GM12878 (cell line): Measurements from ENCODE around the gene DOCK9. TPM values are rescaled to one million over a fixed set of nuclear protein-coding genes. Genes with fewer than 3 reads are reported as not detected.

Experiments
- ATAC-seq: fragments of 200-7000 bp; cut with Tn5 transposase; 3 replicates; pipeline ENCODE4 v1.9.1; 2020; ENCODE audit warnings: mild to moderate bottlenecking, moderate library complexity
- BruUV-seq: library from RNA; stranded (reverse); fragments of 400-500 nt; replicated peaks from 2 replicates; lab custom pipeline; 2021; lab: Mats Ljungman, UMichigan
- CTCF ChIA-PET: fragments of 300-600 bp; sonication (Branson Sonifier 250); formaldehyde crosslinking; extraction: SDS; loops from one replicate; lab custom pipeline; 2021; ENCODE audit warnings: inconsistent platforms; lab: Yijun Ruan, JAX
- POLR2A ChIA-PET: fragments of 350-600 bp; formaldehyde crosslinking; extraction: SDS; loops from one replicate; lab custom pipeline; 2021; ENCODE audit warnings: inconsistent platforms; lab: Charles Lee
- RAD21 ChIA-PET: fragments of 300-600 bp; sonication (Branson Sonifier 250); formaldehyde crosslinking; loops from one replicate; lab custom pipeline; 2023; ENCODE audit warnings: antibody characterized with exemption; ENCODE audit not compliant: unreplicated experiment; lab: Charles Lee
- SMC1A ChIA-PET: fragments of 300-600 bp; sonication (Branson Sonifier 250); formaldehyde crosslinking; loops from one replicate; lab custom pipeline; 2023; ENCODE audit not compliant: unreplicated experiment, uncharacterized antibody; lab: Charles Lee
- DNase-seq: peaks from one replicate; pipeline ENCODE4 v3.0.0-alpha.2; 2011; ENCODE audit warnings: low read depth, low spot score
- FAIRE-seq: peaks from 3 replicates; lab custom pipeline; 2011; peaks lifted over from hg19 to GRCh38; lab: Jason Lieb, UNC
- H2AFZ ChIP-seq: 2 replicates; pipeline ENCODE4 v1.6.0; 2011; ENCODE audit warnings: low read depth, low read length, control low read depth; ENCODE audit not compliant: control insufficient read depth
- H3K27ac ChIP-seq: 2 replicates; pipeline ENCODE4 v1.5.1; 2011; ENCODE audit warnings: control low read depth; ENCODE audit not compliant: control insufficient read depth, insufficient read depth
- H3K27me3 ChIP-seq, 2 experiments: replicated peaks in 1 of 2; 2 replicates each; pipeline versions ENCODE4 v1.6.0 to v1.6.1; 2011; ENCODE audit warnings: low read length in 1 of 2; ENCODE audit not compliant: control insufficient read depth in 2 of 2, insufficient read depth in 2 of 2
- H3K36me3 ChIP-seq, 2 experiments: 2 replicates each; pipeline ENCODE4 v1.5.1; 2011; ENCODE audit warnings: low read length in 1 of 2; ENCODE audit not compliant: control insufficient read depth in 2 of 2, insufficient read depth in 2 of 2
- H3K4me1 ChIP-seq: 2 replicates; pipeline ENCODE4 v1.6.1; 2011; ENCODE audit warnings: mild to moderate bottlenecking, low read length, moderate library complexity, mixed read lengths; ENCODE audit not compliant: control insufficient read depth, insufficient read depth
- H3K4me2 ChIP-seq: 2 replicates; pipeline ENCODE4 v1.6.0; 2011; ENCODE audit warnings: control low read depth; ENCODE audit not compliant: control insufficient read depth, insufficient read depth
- H3K4me3 ChIP-seq: fragments of 200-600 bp; sonication (generic); 2 replicates; pipeline ENCODE4 v1.5.1; 2016
- H3K79me2 ChIP-seq: 2 replicates; pipeline ENCODE4 v1.6.0; 2011; ENCODE audit warnings: low read length; ENCODE audit not compliant: control insufficient read depth, insufficient read depth
- H3K9ac ChIP-seq: 2 replicates; pipeline ENCODE4 v1.8.0; 2011; ENCODE audit warnings: low read length, control low read depth, mixed read lengths; ENCODE audit not compliant: control insufficient read depth, insufficient read depth
- H3K9me3 ChIP-seq: replicated peaks from 3 replicates; pipeline ENCODE4 v1.5.1; 2011; ENCODE audit warnings: mild to moderate bottlenecking, low read length; ENCODE audit not compliant: control insufficient read depth, insufficient read depth
- H4K20me1 ChIP-seq: 2 replicates; pipeline ENCODE4 v1.6.0; 2011; ENCODE audit not compliant: control insufficient read depth, insufficient read depth
- CHD2 ChIP-seq: IDR thresholded peaks from 2 replicates; pipeline ENCODE4 v1.6.1; 2011; ENCODE audit warnings: low read depth, low read length, improper control_type of control experiment, borderline replicate concordance
- EED ChIP-seq: sonication (generic); IDR thresholded peaks from 2 replicates; pipeline ENCODE4 v1.6.1; 2016; ENCODE audit warnings: antibody characterized with exemption, low read depth
- FOS ChIP-seq: IDR thresholded peaks from 3 replicates; pipeline ENCODE4 v1.6.1; 2011; ENCODE audit warnings: borderline replicate concordance; ENCODE audit not compliant: insufficient read length; ENCODE audit errors: extremely low read depth
- FOXK2 ChIP-seq: fragments of 450-650 bp; IDR thresholded peaks from 2 replicates; pipeline ENCODE4 v1.6.1; 2017; ENCODE audit warnings: mild to moderate bottlenecking, moderate library complexity
- HDGF ChIP-seq: fragments of 450-650 bp; IDR thresholded peaks from 2 replicates; pipeline ENCODE4 v1.6.1; 2016; ENCODE audit warnings: antibody characterized with exemption
- MTA2 ChIP-seq: fragments of 450-650 bp; IDR thresholded peaks from 2 replicates; pipeline ENCODE4 v1.6.1; 2016; ENCODE audit warnings: low read depth, mild to moderate bottlenecking, moderate library complexity
- MYC ChIP-seq: IDR thresholded peaks from 2 replicates; pipeline ENCODE4 v1.6.1; 2011; ENCODE audit warnings: mild to moderate bottlenecking, low read length, moderate library complexity, inconsistent platforms; ENCODE audit not compliant: insufficient read depth, insufficient replicate concordance, insufficient read length, severe bottlenecking
- NFYB ChIP-seq: IDR thresholded peaks from 2 replicates; pipeline ENCODE4 v1.6.1; 2011; ENCODE audit warnings: low read depth, mild to moderate bottlenecking, low read length, improper control_type of control experiment, moderate library complexity; ENCODE audit not compliant: insufficient read depth
- RAD51 ChIP-seq: fragments of 450-650 bp; IDR thresholded peaks from 2 replicates; pipeline ENCODE4 v1.6.1; 2016; ENCODE audit warnings: moderate library complexity, mild to moderate bottlenecking, inconsistent platforms
- RBBP5 ChIP-seq: fragments of 200-600 bp; sonication (generic); conservative IDR thresholded peaks from 2 replicates; pipeline ENCODE4 v1.6.1; 2016
- RFX5 ChIP-seq: IDR thresholded peaks from 2 replicates; pipeline ENCODE4 v1.6.1; 2011; ENCODE audit warnings: low read depth, low read length, improper control_type of control experiment
- RUNX3 ChIP-seq: IDR thresholded peaks from 2 replicates; pipeline ENCODE4 v1.6.1; 2012; ENCODE audit warnings: low read length, inconsistent platforms
- SP1 ChIP-seq: IDR thresholded peaks from one replicate; pipeline ENCODE4 v1.6.1; 2011; ENCODE audit warnings: low read depth, low read length
- SUPT20H ChIP-seq: IDR thresholded peaks from 2 replicates; pipeline ENCODE4 v1.6.1; 2011; ENCODE audit warnings: low read depth, mild to moderate bottlenecking, low read length, moderate library complexity, borderline replicate concordance; ENCODE audit not compliant: control insufficient read depth
- YBX1 ChIP-seq: fragments of 450-650 bp; IDR thresholded peaks from 2 replicates; pipeline ENCODE4 v1.6.1; 2016; ENCODE audit warnings: antibody characterized with exemption
- WGBS: methylation state at CpG from one replicate; pipeline ENCODE4 v1.1.6; 2016; ENCODE audit warnings: low lambda C conversion rate; ENCODE audit not compliant: insufficient replicate concordance, insufficient coverage; ENCODE audit errors: missing lambda C conversion rate; 5-methylcytosine and 5-hydroxymethylcytosine counted together
- in situ Hi-C: fragments of 300-500 bp; cut with MboI; formaldehyde crosslinking; loops from 9 replicates; pipeline ENCODE4 v1.14.3; 2018; ENCODE audit warnings: mixed read lengths
- intact Hi-C: fragments of 100-400 bp; cut with micrococcal nuclease; formaldehyde crosslinking; loops from one replicate; pipeline ENCODE4 v1.14.2; 2022; ENCODE audit not compliant: unreplicated experiment
- polyA plus RNA-seq, 11 experiments: library from polyadenylated mRNA; depleted of rRNA in 4 of 11; unstranded in 6 of 11; stranded (reverse) in 5 of 11; fragments of >200 nt; fragmentation: Nextera tagmentation in 4 of 11; fragmentation: Illumina TruSeq in 1 of 11; extraction: Ambion mirVana in 4 of 11; extraction: Trizol in 1 of 11; gene quantifications; 1 replicate in 1 of 11; 2 replicates in 10 of 11; pipeline versions ENCODE4 v1.2.1 to v1.2.3, GENCODE V29; 2011 to 2016; ENCODE audit warnings: inconsistent platforms in 2 of 11, missing spikeins in 2 of 11, low read depth in 1 of 11
- total RNA-seq, 4 experiments: library from RNA; depleted of rRNA in 3 of 4; stranded (reverse); fragments of >200 nt in 3 of 4; fragmentation: Illumina TruSeq in 1 of 4; extraction: Trizol in 1 of 4; gene quantifications; 2 replicates each; pipeline versions ENCODE4 v1.2.1 to v1.2.3, GENCODE V29; 2013 to 2021

DOCK9 gene
- total and polyA plus RNA-seq, 10 of the 15 experiments (the other 5 are each of a cell fraction or from before 2014, with no cell fraction given): 0.09 to 2.9 (median 0.74) TPM

DNA sequence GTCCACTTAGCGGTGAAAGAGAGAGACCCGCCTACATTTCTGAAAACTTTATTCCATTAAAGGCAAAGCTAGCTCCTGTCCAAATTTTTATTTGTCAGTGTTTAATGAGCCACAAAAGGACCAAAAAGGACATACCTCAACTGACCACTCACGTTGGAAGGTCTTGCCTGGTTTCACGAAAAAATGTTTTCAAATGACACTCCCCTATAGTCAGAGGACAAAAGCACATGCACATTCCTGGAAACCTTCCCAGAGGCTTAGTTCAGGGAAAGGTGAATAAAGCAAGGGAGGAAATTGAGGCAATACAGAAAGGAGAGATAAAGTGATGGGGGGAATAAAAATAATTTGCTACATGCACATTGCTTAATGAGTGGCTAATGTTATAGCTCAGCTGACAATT is 55.6 kb downstream of the DOCK9 start:
- ChIA-PET CTCF (no interaction called here), POLR2A (no interaction called here), SMC1A (interaction anchor here (1.1 kb wide), 1 partner anchor 142 kb away, joined by 3 read pairs; no protein-coding TSS in a partner anchor), RAD21 (no interaction called here)
- Histone ChIP-seq H3K79me2 (no peaks in the 10 kb centered on the region), H3K27me3 (no peaks in the 10 kb centered on the region), H2AFZ (no peak overlapping the region), H3K27ac (no peak overlapping the region), H3K4me1 (no peaks in the 10 kb centered on the region), H3K4me2 (no peak overlapping the region), H3K9ac (no peak overlapping the region), H3K36me3 (no peaks in the 10 kb centered on the region), H3K4me3 (no peak overlapping the region), H4K20me1 (no peaks in the 10 kb centered on the region), H3K9me3 (no peaks in the 10 kb centered on the region)
- WGBS: 69% methylated on average over 4 of the region's 4 CpGs
- in situ Hi-C loops: no loop called here
- ATAC-seq (no peak), FAIRE-seq (no peak), DNase-seq (no peak)
- intact Hi-C loops: no loop called here
- TF ChIP-seq NFYB (no peak), RUNX3 (no peak), RAD51 (no peak), FOS (no peak), MTA2 (no peak), HDGF (no peak)
- no TSS peak for BruUV-seq

DNA sequence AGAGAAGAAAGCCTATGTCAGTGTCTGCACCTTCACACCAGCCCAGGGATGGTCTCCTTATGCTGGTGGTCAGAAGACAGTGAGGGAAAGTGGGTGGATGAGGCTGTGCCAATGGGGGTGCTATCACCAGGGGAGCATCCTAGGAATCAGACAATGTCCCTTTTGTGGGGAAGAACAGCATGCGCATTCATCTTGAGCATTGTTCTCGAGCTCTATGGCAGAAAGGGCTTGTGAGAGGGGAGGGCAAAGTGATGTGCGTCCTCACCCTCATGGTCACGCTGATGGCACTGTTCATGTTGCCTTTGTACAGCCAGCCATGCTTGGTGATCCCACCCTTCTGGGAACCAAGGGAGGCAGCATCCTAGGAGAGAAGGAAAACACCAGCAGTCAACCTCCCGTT is 56.1 kb downstream of the DOCK9 start:
- H2AFZ ChIP-seq: no peak overlapping the region
- ChIA-PET CTCF (no interaction called here), RAD21 (no interaction called here), SMC1A (no interaction called here), POLR2A (no interaction called here)
- H4K20me1 ChIP-seq: no peaks in the 10 kb centered on the region
- in situ Hi-C loops (no loop called here), intact Hi-C loops (no loop called here)
- ATAC-seq (no peak), DNase-seq (no peak), FAIRE-seq (no peak)
- no peaks in the 10 kb centered on the region for H3K79me2 ChIP-seq
- no peak overlapping the region for H3K4me2 ChIP-seq
- no TSS peak for BruUV-seq
- no peaks in the 10 kb centered on the region for H3K27me3 ChIP-seq
- H3K9ac ChIP-seq: no peak overlapping the region
- H3K36me3 ChIP-seq: no peaks in the 10 kb centered on the region
- H3K27ac ChIP-seq: no peak overlapping the region
- H3K4me1 ChIP-seq: no peaks in the 10 kb centered on the region
- TF ChIP-seq RFX5 (no peak), SP1 (no peak), FOXK2 (no peak), EED (no peak), RBBP5 (no peak), MYC (no peak), SUPT20H (no peak), YBX1 (no peak), CHD2 (no peak)
- no peaks in the 10 kb centered on the region for H3K9me3 ChIP-seq
- H3K4me3 ChIP-seq: no peak overlapping the region
- 84% methylated on average over 5 of the region's 5 CpGs for WGBS
